Stimulated activated CD4-positive, alpha-beta T cell treated with anti-CD3 and anti-CD28 coated beads, Interleukin-4, amount 100 ng/mL, for 48 hours (primary cell): Measurements from ENCODE around the gene TNS2.

Source experiments
- DNase-seq, 2 donors: peaks; one replicate each; pipeline ENCODE4 v3.0.0-alpha.2; 2020; ENCODE audit warnings: low read depth in 2 of 2

The TNS2 gene

DNA sequence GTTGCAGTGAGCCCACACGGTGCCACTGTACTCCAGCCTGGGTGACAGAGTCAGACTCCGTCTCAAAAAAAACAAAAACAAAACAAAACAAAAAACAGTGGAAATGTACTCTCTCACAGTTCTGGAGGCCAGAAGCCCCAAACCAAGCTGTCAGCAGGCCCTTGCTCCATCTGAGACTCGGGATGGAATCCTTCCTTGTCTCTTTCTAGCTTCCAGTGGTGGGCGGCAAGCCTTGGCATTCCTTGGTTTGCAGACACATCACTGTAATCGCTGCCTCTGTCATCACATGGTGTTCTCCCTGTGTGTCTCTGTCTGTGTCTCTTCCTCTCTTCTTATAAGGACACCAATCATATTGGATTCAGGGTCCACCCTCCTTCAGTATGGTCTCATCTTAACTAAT is 6.4 kb downstream of the TNS2 start:
- DNase-seq, result no peak

DNA sequence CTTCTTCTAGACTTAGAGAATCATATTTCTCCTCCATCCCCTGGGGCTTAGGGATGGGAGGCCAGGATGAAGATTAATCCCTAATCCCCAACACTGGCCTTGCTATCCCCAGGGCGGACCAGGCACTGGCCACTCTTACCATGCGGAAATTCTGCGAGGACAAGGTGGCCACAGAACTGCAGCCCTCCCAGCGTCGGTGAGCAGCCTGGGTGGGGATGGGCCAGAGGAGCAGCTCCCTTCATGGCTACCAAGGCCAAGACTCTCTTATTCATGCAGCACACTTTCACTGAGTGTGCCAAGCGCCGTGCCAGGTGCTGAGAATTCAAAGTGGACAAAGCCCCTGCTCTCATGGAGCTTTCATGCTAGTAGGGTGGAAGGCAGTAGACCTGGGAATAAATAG is 7.0 kb downstream of the TNS2 start:
- no peak for DNase-seq

DNA sequence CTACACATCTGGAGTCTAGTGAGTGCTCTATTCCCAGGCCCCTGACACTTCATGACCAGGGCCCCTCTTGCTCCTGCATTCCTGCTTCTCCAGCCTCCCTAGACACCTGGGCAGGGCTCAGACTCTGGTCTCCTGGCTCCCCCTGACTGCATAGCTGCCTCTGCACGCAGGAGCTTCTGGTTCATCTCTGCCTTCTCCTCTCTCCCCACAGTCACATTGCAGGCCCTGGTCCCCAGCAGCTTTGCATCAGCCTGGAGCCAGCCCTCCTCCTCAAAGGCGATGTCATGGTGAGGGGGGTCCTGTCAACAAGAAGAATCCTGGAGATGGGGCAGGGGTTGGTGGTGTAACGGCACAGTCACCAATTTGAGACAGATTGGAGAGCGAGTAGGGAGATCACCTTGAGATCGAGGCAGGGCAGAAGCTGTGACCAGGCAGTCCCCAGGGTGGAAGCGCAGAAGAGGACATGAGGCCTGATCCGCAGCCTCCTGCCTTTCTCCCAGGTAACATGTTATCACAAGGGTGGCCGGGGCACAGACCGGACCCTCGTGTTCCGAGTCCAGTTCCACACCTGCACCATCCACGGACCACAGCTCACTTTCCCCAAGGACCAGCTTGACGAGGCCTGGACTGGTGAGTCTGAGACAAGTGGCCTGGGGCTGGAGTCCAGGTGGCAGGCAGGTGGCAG is 8.1 kb downstream of the TNS2 start:
- no peak for DNase-seq

DNA sequence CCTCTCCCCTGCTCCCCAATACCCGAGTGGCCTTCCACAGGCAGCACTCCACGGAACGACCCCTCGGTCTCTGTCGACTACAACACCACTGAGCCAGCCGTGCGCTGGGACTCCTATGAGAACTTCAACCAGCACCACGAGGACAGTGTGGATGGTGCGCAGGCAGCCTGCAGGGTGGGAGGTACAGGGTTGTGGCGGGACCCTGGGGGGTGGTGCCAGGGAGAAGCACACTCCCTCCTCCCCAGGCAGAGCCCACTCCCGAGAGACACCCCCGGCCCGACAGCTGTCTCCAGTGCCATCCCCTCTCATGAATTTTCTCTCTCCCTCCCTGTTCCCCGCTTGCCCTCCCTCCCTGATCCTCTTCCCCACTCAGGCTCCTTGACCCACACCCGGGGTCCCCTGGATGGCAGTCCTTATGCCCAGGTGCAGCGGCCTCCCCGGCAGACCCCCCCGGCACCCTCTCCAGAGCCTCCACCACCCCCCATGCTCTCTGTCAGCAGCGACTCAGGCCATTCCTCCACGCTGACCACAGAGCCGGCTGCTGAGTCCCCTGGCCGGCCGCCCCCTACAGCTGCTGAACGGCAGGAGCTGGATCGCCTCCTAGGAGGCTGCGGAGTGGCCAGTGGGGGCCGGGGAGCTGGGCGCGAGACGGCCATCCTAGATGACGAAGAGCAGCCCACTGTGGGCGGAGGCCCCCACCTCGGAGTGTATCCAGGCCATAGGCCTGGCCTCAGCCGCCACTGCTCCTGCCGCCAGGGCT is 9.0 kb downstream of the TNS2 start:
- DNase-seq, result no peak

DNA sequence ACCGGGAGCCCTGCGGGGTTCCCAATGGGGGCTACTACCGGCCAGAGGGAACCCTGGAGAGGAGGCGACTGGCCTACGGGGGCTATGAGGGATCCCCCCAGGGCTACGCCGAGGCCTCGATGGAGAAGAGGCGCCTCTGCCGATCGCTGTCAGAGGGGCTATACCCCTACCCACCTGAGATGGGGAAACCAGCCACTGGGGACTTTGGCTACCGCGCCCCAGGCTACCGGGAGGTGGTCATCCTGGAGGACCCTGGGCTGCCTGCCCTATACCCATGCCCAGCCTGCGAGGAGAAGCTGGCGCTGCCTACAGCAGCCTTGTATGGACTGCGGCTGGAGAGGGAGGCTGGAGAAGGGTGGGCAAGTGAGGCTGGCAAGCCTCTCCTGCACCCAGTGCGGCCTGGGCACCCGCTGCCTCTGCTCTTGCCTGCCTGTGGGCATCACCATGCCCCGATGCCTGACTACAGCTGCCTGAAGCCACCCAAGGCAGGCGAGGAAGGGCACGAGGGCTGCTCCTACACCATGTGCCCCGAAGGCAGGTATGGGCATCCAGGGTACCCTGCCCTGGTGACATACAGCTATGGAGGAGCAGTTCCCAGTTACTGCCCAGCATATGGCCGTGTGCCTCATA is 9.7 kb downstream of the TNS2 start:
- no peak for DNase-seq

DNA sequence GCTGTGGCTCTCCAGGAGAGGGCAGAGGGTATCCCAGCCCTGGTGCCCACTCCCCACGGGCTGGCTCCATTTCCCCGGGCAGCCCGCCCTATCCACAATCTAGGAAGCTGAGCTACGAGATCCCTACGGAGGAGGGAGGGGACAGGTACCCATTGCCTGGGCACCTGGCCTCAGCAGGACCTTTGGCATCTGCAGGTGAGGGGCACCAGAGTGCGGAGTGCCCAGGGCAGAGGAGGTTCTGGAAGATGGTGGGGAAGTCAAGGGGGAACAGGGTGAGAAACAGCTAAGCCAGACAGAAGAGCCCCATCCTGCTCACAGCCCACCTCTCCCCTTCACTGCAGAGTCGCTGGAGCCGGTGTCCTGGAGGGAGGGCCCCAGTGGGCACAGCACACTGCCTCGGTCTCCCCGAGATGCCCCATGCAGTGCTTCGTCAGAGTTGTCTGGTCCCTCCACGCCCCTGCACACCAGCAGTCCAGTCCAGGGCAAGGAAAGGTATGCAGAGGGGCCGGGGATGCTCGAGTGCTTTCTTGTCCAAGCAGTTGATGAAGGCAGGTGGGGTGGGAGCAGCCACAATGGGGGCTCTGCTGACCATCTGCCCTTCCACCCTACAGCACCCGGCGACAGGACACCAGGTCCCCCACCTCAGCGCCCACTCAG is 10.3 kb downstream of the TNS2 start:
- no peak for DNase-seq

DNA sequence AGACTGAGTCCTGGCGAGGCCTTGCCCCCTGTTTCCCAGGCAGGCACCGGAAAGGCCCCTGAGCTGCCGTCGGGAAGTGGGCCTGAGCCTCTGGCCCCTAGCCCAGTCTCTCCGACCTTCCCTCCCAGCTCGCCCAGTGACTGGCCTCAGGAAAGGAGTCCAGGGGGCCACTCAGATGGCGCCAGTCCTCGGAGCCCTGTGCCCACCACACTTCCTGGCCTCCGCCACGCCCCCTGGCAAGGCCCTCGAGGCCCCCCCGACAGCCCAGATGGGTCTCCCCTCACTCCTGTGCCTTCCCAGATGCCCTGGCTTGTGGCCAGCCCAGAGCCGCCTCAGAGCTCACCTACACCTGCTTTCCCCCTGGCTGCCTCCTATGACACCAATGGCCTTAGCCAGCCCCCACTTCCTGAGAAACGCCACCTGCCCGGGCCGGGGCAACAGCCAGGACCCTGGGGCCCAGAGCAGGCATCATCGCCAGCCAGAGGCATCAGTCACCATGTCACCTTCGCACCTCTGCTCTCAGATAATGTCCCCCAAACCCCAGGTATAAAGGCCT is 10.9 kb downstream of the TNS2 start:
- no peak for DNase-seq

DNA sequence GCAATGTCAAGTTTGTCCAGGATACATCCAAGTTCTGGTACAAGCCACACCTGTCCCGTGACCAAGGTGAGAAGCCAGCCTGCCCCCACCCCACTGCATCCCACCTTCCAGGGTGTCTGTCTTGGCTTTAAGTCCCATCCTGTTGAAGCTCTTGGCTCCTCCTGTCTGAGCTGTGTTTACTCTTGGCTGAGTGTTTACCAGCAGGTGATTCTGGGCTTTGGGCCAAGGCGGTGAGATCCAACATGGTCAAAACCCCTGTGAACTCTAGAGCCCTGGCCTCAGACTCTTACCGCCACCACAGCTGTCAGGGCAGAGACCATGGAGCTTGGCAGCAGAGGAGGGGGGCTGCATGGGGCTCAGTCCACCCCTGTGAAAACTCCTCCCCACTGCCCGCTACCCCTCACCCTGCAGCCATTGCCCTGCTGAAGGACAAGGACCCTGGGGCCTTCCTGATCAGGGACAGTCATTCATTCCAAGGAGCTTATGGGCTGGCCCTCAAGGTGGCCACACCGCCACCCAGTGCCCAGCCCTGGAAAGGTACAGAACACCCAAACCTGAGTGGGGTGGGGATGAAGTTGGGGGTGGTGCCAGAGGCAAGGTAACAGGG is 11.6 kb downstream of the TNS2 start:
- no peak for DNase-seq

DNA sequence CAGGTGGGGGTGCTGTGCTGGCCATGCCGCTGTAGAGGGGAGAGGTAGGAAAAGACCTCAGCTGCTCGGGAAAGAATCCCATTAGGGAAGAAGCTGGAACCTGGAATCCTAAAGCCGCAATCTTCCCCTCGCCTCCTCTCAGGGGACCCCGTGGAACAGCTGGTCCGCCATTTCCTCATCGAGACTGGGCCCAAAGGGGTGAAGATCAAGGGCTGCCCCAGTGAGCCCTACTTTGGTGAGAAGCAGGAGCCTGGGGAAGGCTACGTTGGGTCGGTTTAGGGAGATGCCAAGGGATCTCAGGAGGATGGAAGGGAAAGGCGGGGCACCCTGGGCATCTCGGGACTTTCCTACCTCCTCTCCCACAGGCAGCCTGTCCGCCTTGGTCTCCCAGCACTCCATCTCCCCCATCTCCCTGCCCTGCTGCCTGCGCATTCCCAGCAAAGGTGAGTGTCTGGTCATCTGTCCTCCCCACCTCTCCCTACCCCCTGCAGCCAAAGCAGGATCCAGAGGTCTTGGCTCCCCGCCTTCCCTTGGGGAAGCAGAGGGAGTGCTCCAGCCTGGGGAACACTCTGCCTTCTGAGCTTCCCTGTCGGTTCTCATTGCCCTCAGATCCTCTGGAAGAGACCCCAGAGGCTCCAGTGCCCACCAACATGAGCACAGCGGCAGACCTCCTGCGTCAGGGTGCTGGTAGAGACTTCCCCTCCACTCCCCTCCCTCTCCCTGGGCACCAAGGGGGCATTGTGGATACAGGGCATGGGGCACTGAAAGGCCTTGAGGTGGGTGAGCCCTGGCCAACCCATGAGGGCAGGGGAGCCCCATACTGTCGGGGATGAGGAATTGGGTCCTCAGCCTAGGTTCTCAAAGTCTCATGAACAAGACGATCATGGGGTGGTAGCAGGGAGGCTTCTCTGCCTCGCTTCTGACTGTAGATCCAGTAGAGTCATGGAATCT is 12.4 kb downstream of the TNS2 start:
- DNase-seq, result no peak

DNA sequence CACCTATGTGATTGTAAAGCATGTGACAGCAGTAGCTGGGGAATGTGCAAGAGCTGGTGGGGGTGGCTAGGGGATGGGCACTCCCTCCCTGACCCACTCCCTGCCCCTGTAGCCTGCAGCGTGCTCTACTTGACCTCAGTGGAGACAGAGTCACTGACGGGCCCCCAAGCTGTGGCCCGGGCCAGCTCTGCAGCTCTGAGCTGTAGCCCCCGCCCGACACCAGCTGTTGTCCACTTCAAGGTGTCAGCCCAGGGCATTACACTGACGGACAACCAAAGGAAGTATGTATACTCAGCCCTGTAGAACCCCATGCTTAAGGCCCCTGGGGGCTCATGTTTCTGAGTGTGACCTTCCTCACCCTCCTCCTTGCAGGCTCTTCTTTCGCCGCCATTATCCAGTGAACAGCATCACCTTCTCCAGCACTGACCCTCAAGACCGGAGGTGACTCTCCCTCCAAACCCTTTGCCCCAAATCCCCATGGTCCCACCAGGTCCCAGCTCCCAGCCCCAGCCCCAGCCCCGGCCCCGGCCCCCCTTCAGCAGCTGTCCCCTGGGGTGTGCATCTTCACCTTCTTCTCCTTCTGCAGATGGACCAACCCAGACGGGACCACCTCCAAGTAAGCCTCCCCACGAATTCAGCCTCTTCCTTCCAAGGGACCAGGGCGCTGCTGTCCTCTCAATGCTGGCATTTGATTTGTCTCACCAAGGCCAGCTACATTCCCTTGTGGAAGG is 13.3 kb downstream of the TNS2 start:
- DNase-seq, result no peak

DNA sequence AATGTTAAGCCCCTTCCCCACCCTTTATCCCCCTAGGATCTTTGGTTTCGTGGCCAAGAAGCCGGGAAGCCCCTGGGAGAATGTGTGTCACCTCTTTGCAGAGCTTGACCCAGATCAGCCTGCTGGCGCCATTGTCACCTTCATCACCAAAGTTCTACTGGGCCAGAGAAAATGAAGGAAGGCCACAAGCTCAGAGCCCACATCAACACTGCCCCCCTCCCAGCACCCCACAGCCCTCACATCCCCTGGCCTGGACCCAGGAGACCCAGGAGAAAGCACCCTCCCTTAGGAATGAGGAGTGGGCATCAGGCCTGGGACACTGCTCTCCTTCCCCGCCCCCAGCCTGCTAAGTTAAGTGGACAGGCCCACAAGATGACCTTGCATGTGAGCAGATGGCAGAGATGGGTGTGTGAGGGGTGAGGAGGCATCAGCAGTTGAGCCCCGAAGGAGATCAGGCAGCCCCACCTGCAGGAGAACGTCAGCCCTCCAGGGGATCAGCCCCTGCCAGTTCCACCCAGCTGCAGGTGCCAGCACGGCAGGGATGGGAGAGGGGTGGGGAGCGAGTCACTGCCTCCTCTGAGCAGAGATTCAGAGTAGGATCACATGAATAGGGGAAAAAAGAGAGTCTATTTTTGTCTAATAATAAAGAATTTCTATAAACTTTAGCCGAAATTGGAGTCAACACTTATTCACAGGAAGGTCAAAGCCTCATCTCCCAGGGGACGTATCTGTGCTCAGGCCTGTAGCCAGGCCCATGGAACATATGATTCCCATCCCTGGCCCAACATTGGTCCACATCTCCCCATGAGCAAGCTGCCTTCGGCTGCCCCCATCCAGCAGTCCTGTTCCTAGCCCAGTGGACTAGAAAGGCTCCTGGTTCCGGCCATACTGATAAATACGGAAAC is 14.1 kb downstream of the TNS2 start:
- DNase-seq, result no peak

DNA sequence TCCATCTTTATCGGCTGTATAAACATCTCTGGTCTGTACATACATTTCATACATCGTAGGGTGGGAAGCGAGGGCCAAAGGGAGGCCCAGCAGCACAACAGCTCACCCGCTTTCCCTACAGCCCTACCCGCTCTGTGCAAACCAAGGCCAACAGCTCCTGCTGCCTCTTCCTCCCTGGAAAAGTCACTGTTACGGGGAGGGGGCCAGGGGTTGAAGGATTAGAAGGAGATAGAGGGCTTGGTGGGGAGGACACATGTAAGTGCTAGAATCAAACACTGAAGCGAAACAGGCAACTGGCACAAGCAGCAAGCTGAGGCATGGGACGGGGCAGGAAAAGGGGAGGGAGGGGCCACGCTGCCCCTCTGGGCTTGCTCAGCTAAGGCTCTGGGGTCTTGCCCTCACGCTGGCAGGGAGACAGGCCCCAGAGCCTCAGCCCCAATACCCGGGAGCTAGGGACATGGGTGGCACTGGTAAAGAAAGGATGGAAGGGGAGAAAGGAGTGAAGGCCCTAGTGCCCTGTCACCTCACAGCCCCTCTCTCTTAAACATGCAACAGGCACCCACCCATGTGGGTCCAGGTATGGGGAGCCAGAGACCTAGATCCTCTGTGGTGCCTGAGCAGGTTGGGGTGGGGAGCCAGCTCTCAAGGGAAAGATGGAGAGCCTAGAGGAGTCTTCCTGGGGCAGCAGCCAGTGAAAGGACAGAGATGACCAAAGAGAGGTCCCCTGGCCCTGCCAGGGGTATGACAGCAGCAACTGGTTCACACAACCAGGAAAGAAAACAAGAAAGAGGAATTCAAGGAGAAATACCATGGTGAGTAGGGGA is 15.0 kb downstream of the TNS2 start:
- DNase-seq, result no peak

DNA sequence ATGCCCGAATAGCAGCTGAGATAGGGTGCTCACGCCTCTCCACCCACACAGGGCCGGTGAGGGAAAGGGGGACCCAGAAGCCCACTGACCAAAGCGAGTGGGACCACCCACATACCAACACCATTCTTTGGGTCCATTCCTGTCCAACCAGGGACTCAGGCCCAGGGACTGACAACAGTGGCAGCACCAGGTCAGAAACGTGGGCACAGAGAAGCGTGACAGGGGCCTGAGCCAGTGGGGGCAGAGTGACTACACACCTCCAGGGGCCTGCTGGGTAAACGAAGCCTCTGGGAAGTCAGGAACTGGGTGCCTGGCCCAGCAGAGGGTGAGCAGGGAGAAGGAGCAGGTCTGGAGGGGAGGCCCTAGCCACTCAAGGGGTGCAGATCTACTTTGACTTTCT is 15.6 kb downstream of the TNS2 start:
- DNase-seq, result no peak

DNA sequence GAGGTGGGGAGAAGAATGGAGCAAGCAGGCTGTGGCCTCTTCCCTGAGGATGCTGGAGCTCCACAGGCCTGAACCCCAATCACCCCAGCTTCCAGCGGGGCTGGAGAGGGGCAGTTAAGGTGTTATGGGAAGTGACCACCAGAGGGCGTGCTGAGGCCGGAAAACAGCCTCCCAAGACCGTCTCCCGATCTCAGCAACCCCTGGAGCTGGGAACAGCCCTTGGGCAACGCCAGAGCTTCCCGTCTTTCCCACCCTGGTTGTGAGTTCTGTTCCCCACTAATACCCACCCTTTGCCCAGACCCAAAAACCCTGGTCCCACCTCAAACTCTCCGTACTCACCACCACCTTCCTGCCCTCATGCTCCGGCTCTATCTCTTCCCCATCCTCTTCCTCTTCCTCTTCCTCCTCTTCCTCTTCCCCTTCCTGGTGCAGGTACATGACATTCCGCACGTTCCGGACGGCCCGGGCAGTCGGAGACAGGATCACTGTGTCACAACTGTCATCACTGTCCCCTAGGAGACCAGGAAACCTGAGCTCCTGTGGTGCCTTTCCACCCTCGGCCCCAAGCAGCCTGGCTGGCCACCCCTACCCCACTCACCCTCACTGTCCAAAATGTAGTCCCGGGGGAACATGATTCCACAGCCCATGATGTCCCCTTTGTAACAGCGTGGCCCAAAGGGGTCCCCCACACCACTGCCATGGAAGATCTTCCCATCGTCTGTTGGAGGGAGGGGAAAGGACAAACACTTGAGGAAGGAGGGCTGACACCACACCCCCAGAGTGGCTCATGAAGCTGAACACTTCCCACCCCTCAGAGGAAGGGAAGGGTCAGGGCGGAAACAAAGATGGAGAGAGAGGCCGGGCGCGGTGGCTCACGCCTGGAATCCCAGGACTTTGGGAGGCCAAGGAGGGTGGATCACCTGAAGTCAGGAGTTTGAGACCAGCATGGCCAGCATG is 16.4 kb downstream of the TNS2 start:
- DNase-seq, result peak; percentile 58 to 73

DNA sequence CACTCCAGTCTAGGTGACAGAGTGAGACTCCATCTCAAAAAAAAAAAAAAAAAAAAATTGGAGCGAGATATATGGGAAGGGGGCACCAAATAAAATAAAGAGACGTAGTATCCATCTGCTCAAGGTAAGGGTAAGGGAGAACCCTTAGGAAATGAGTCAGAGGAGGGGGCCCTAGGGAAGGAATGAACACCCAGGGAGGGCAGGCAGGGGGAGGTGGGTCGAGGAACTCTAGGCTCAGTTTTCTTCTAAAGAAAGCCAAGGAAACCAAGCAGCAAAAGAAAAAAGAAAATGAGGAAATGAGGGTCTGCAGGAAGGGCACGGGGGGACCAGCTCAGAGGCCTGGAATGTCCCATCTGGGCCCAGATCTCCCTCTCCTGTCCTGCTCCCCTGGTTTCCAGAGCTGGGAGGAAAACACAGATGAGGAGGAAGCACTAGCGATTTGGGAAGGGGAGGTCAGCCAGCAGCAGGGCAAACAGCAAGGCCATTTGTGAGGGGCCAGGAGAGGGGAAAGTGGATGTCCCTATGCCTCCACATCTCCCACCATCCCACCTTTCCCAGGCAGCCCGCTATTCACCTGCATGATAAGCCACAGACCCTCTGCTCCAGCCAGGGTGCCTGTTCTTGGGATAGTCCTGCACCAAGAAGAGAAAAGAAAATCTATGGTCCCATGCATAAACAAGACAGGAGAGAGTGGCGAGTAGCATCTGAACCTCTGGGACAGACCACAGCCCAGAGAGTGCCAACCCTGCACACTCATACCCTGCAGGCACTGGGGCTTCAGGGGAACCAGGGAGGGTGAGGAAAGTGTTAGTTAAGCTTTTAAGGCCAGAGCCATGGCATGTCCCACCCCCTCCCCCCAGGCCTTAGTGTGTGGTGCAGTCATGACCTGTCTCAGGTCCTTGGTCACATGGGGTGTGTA is 17.5 kb downstream of the TNS2 start:
- DNase-seq, result no peak
